SK-N-SH (cell line): ENCODE data around the gene CCDC30. TPM values are rescaled to one million over a fixed set of nuclear protein-coding genes. Genes with fewer than 3 reads are reported as not detected.

Experiments used
- CTCF ChIA-PET: fragments of 300-600, 350-600 bp; formaldehyde crosslinking; extraction: SDS; loops from one replicate; lab custom pipeline; 2021; lab: Yijun Ruan, JAX
- POLR2A ChIA-PET: fragments of 350-600 bp; sonication (Branson Sonifier 250); formaldehyde crosslinking; extraction: SDS; loops from one replicate; lab custom pipeline; 2020; ENCODE audit warnings: antibody characterized with exemption, inconsistent platforms; lab: Yijun Ruan, JAX
- DNase-seq: peaks from one replicate; pipeline ENCODE4 v3.0.0; 2012
- H2AFZ ChIP-seq: fragments of 200-600 bp; sonication (generic); 2 replicates; pipeline ENCODE4 v1.8.1; 2016; ENCODE audit warnings: antibody characterized with exemption, mild to moderate bottlenecking, low read depth
- H3F3A ChIP-seq: fragments of 200-600 bp; sonication (generic); replicated peaks from 2 replicates; pipeline ENCODE3; 2016; ENCODE audit warnings: antibody characterized with exemption, mild to moderate bottlenecking; ENCODE audit not compliant: insufficient read depth
- H3K27ac ChIP-seq, 2 experiments: fragments of 200-500 bp in 1 of 2; fragments of 200-600 bp in 1 of 2; sonication (Bioruptor generic) in 1 of 2; sonication (generic), shearing (Covaris generic) in 1 of 2; 2 replicates each; pipeline versions ENCODE4 v1.5.1 to v1.6.1; 2014 to 2016; ENCODE audit warnings: low read depth in 2 of 2, inconsistent platforms in 1 of 2, low read length in 1 of 2, mild to moderate bottlenecking in 1 of 2, mixed read lengths in 1 of 2
- H3K27me3 ChIP-seq: fragments of 200-600 bp; sonication (generic), shearing (Covaris generic); 2 replicates; pipeline ENCODE4 v1.6.1; 2016; ENCODE audit warnings: mixed run types; ENCODE audit not compliant: insufficient read depth
- H3K36me3 ChIP-seq, 2 experiments: fragments of 200-500 bp in 1 of 2; fragments of 200-600 bp in 1 of 2; sonication (Bioruptor generic) in 1 of 2; sonication (generic) in 1 of 2; replicated peaks in 1 of 2; 2 replicates each; pipeline versions ENCODE3 to v1.5.1; 2014 to 2016; ENCODE audit warnings: low read length in 1 of 2, mild to moderate bottlenecking in 1 of 2; ENCODE audit not compliant: insufficient read depth in 2 of 2, control insufficient read depth in 1 of 2
- H3K4me1 ChIP-seq, 2 experiments: fragments of 200-500 bp in 1 of 2; fragments of 200-600 bp in 1 of 2; sonication (Bioruptor generic) in 1 of 2; sonication (generic), shearing (Covaris generic) in 1 of 2; 2 replicates each; pipeline versions ENCODE4 v1.5.1 to v1.6.1; 2014 to 2016; ENCODE audit warnings: low read depth in 1 of 2, low read length in 1 of 2, mixed run types in 1 of 2; ENCODE audit not compliant: insufficient read depth in 2 of 2, control insufficient read depth in 1 of 2
- H3K4me2 ChIP-seq: fragments of 200-600 bp; sonication (generic), shearing (Covaris generic); 2 replicates; pipeline ENCODE4 v1.6.1; 2017; ENCODE audit warnings: mixed run types
- H3K4me3 ChIP-seq, 2 experiments: fragments of 200-500 bp in 1 of 2; fragments of 200-600 bp in 1 of 2; sonication (Bioruptor generic) in 1 of 2; sonication (generic), shearing (Covaris generic) in 1 of 2; 2 replicates each; pipeline versions ENCODE4 v1.5.1 to v1.8.1; 2014 to 2016; ENCODE audit warnings: low read depth in 2 of 2, inconsistent platforms in 1 of 2, low read length in 1 of 2, mild to moderate bottlenecking in 1 of 2, mixed read lengths in 1 of 2, moderate library complexity in 1 of 2
- H3K79me2 ChIP-seq: fragments of 200-600 bp; sonication (generic); 2 replicates; pipeline ENCODE4 v1.8.1; 2017; ENCODE audit warnings: mild to moderate bottlenecking; ENCODE audit not compliant: insufficient read depth
- H3K9ac ChIP-seq: fragments of 200-600 bp; sonication (generic); 2 replicates; pipeline ENCODE4 v1.6.1; 2017; ENCODE audit warnings: mixed run types
- H3K9me2 ChIP-seq: fragments of 200-600 bp; sonication (generic); 2 replicates; pipeline ENCODE4 v1.6.1; 2017; ENCODE audit warnings: mixed run types
- H3K9me3 ChIP-seq: fragments of 200-600 bp; sonication (generic); 2 replicates; pipeline ENCODE4 v1.6.1; 2017; ENCODE audit warnings: mixed run types, mild to moderate bottlenecking, moderate library complexity
- H4K20me1 ChIP-seq: fragments of 200-600 bp; sonication (generic); 2 replicates; pipeline ENCODE4 v1.6.1; 2017; ENCODE audit warnings: mild to moderate bottlenecking, mixed run types; ENCODE audit not compliant: insufficient read depth
- CHD2 ChIP-seq: fragments of 150-350 bp; IDR thresholded peaks from 2 replicates; pipeline ENCODE4 v1.6.1; 2018; ENCODE audit warnings: low read length; ENCODE audit not compliant: partially characterized antibody
- CTCF ChIP-seq: fragments of 200-600 bp; sonication (generic); IDR thresholded peaks from 2 replicates; pipeline ENCODE4 v1.6.1; 2017; ENCODE audit warnings: antibody characterized with exemption, mild to moderate bottlenecking, moderate library complexity
- EP300 ChIP-seq, 2 experiments: IDR thresholded peaks; 2 replicates each; pipeline versions ENCODE4 v1.4.0 to v1.6.1; 2012; ENCODE audit warnings: borderline replicate concordance in 1 of 2, low read depth in 1 of 2, low read length in 1 of 2
- FOSL2 ChIP-seq: IDR thresholded peaks from 2 replicates; pipeline ENCODE4 v1.4.0; 2012; ENCODE audit warnings: low read depth, mild to moderate bottlenecking, moderate library complexity, borderline replicate concordance
- FOXM1 ChIP-seq: IDR thresholded peaks from 2 replicates; pipeline ENCODE4 v1.4.0; 2012; ENCODE audit warnings: low read depth, mild to moderate bottlenecking
- GABPA ChIP-seq: IDR thresholded peaks from 2 replicates; pipeline ENCODE4 v1.4.0; 2012; ENCODE audit warnings: low read depth, mild to moderate bottlenecking
- GATA2 ChIP-seq: sonication (generic); formaldehyde crosslinking; IDR thresholded peaks from 2 replicates; pipeline ENCODE4 v1.5.0; 2020; ENCODE audit warnings: mild to moderate bottlenecking, missing genetic modification reagents
- MAX ChIP-seq: IDR thresholded peaks from 2 replicates; pipeline ENCODE4 v1.4.0; 2012; ENCODE audit warnings: low read depth
- MEF2A ChIP-seq: IDR thresholded peaks from 2 replicates; pipeline ENCODE4 v1.4.0; 2012; ENCODE audit warnings: low read depth, borderline replicate concordance
- NRF1 ChIP-seq: IDR thresholded peaks from 2 replicates; pipeline ENCODE4 v1.6.1; 2012; ENCODE audit warnings: low read depth, mild to moderate bottlenecking, low read length
- POLR2AphosphoS5 ChIP-seq: IDR thresholded peaks from 2 replicates; pipeline ENCODE4 v1.6.1; 2012; ENCODE audit warnings: low read depth, low read length
- RAD21 ChIP-seq: IDR thresholded peaks from 2 replicates; pipeline ENCODE4 v1.6.1; 2012; ENCODE audit warnings: mild to moderate bottlenecking, low read length
- RCOR1 ChIP-seq: fragments of 150-350 bp; IDR thresholded peaks from 2 replicates; pipeline ENCODE4 v1.6.1; 2017; ENCODE audit warnings: antibody characterized with exemption, low read length
- RXRA ChIP-seq: IDR thresholded peaks from 2 replicates; pipeline ENCODE4 v1.4.0; 2012; ENCODE audit warnings: low read depth, mild to moderate bottlenecking, borderline replicate concordance
- TEAD4 ChIP-seq: IDR thresholded peaks from 2 replicates; pipeline ENCODE4 v1.4.0; 2012; ENCODE audit warnings: mild to moderate bottlenecking, borderline replicate concordance; ENCODE audit not compliant: insufficient read depth
- USF1 ChIP-seq: IDR thresholded peaks from 2 replicates; pipeline ENCODE4 v1.4.0; 2012; ENCODE audit warnings: low read depth, borderline replicate concordance
- YY1 ChIP-seq: IDR thresholded peaks from 2 replicates; pipeline ENCODE4 v1.4.0; 2012; ENCODE audit warnings: low read depth, mild to moderate bottlenecking
- WGBS: methylation state at CpG from one replicate; pipeline ENCODE4 v1.1.6; 2017; ENCODE audit warnings: low lambda C conversion rate; 5-methylcytosine and 5-hydroxymethylcytosine counted together
- polyA plus RNA-seq, 3 experiments: library from polyadenylated mRNA; depleted of rRNA; stranded (reverse); fragments of >200 nt; gene quantifications; 2 replicates each; pipeline ENCODE4 v1.2.3, GENCODE V29; 2012

CCDC30 gene
- polyA plus RNA-seq, 1 of the 3 experiments (the other 2 are of a cell fraction): 0.94 TPM

GRCh38 chr1:42557230-42557851, 94.3 kb downstream of the CCDC30 start:
- H4K20me1 ChIP-seq: no peaks in the 10 kb centered on the region
- H2AFZ ChIP-seq: no peak overlapping the region
- no peaks in the 10 kb centered on the region for H3K9me2 ChIP-seq
- no peak overlapping the region for H3K27ac ChIP-seq
- H3K36me3 ChIP-seq: no peaks in the 10 kb centered on the region
- no peak for DNase-seq
- no peaks in the 10 kb centered on the region for H3K4me1 ChIP-seq
- no peak overlapping the region for H3K4me3 ChIP-seq
- H3K9me3 ChIP-seq: no peaks in the 10 kb centered on the region
- no peak overlapping the region for H3K9ac ChIP-seq
- TF ChIP-seq USF1 (no peak), GATA2 (CRISPR knock-in tag) (no peak), FOSL2 (no peak)
- 81% methylated on average over 1 of the region's 1 CpG for WGBS
- CTCF ChIA-PET: interaction anchor here (0.6 to 1.4 kb wide), 4 partner anchors 10 to 21 kb away, joined by 3 to 4 read pairs (median 4); no protein-coding TSS in a partner anchor
- no peak overlapping the region for H3K4me2 ChIP-seq
- POLR2A ChIA-PET: no interaction called here
- no peaks in the 10 kb centered on the region for H3K27me3 ChIP-seq
- no peaks in the 10 kb centered on the region for H3K79me2 ChIP-seq
- H3F3A ChIP-seq: no peaks in the 10 kb centered on the region

- H3K36me3 ChIP-seq: no peaks in the 10 kb centered on the region
- no peak overlapping the region for H3K4me2 ChIP-seq
- H3K4me1 ChIP-seq: no peaks in the 10 kb centered on the region
- no peak overlapping the region for H3K27ac ChIP-seq
- H3K79me2 ChIP-seq: no peaks in the 10 kb centered on the region
- no peak overlapping the region for H2AFZ ChIP-seq
- no peaks in the 10 kb centered on the region for H3K27me3 ChIP-seq
- DNase-seq: no peak
- TF ChIP-seq GATA2 (CRISPR knock-in tag) (no peak), RXRA (no peak), FOXM1 (no peak), POLR2AphosphoS5 (no peak), CHD2 (no peak), MEF2A (no peak), RCOR1 (no peak), GABPA (no peak), NRF1 (no peak), MAX (no peak), YY1 (no peak), EP300 (IDR thresholded peaks at IDR 0.05; ENCODE audit: borderline replicate concordance in 1 of 2, low read depth in 1 of 2, low read length in 1 of 2) (no peak), TEAD4 (no peak), RAD21 (no peak), CTCF (no peak)
- TF ChIP-seq, all 33 proteins: peak for 0
- Histone ChIP-seq H3F3A (no peaks in the 10 kb centered on the region), H3K9me3 (no peaks in the 10 kb centered on the region), H3K9ac (no peak overlapping the region), H4K20me1 (no peaks in the 10 kb centered on the region), H3K4me3 (no peak overlapping the region), H3K9me2 (no peaks in the 10 kb centered on the region)
- ChIA-PET POLR2A (no interaction called here), CTCF (interaction anchor here (0.6 to 2.1 kb wide), 5 partner anchors 10 to 222 kb away, joined by 3 to 4 read pairs (median 3); no protein-coding TSS in a partner anchor)
Observed at GRCh38 chr1:42567038-42567437, 104.0 kb downstream of the CCDC30 start.
